Measurements from ENCODE around the gene DENND1A. TPM values are rescaled to one million over a fixed set of nuclear protein-coding genes. Genes with fewer than 3 reads are reported as not detected.

The DENND1A gene
- total RNA-seq, 4 donors from 2014 or later: 37.1 to 55.3 (median 50.0) TPM

- no peaks in the 10 kb centered on the region for H3K9me3 ChIP-seq
- no peaks in the 10 kb centered on the region for H3K27me3 ChIP-seq
- H3K36me3 ChIP-seq: no peaks in the 10 kb centered on the region
- no peak for DNase-seq
- no peak overlapping the region for H3K4me3 ChIP-seq
- no peak for TF ChIP-seq POLR2A (IDR thresholded peaks at IDR 0.05)
- TF ChIP-seq CTCF (IDR thresholded peaks at IDR 0.05): no peak
- H3K4me1 ChIP-seq: no peaks in the 10 kb centered on the region
- no peak overlapping the region for H3K27ac ChIP-seq
Measured at GRCh38 chr9:123973590-123974223, 43.8 kb upstream of the DENND1A start.

GRCh38 chr9:123972618-123973017 is 42.7 kb upstream of the DENND1A start:
- no peaks in the 10 kb centered on the region for H3K9me3 ChIP-seq
- DNase-seq: no peak
- no peaks in the 10 kb centered on the region for H3K27me3 ChIP-seq
- H3K4me1 ChIP-seq: no peaks in the 10 kb centered on the region
- H3K27ac ChIP-seq: no peak overlapping the region
- H3K4me3 ChIP-seq: no peak overlapping the region
- no peaks in the 10 kb centered on the region for H3K36me3 ChIP-seq
- TF ChIP-seq CTCF (IDR thresholded peaks at IDR 0.05) (no peak), POLR2A (IDR thresholded peaks at IDR 0.05) (no peak)

GRCh38 chr9:123967323-123967722 is 37.4 kb upstream of the DENND1A start:
- no peak for DNase-seq
- Histone ChIP-seq H3K4me1 (no peaks in the 10 kb centered on the region), H3K9me3 (no peaks in the 10 kb centered on the region), H3K27me3 (no peaks in the 10 kb centered on the region), H3K36me3 (no peaks in the 10 kb centered on the region), H3K4me3 (no peak overlapping the region), H3K27ac (no peak overlapping the region)
- TF ChIP-seq CTCF (IDR thresholded peaks at IDR 0.05) (no peak), POLR2A (IDR thresholded peaks at IDR 0.05) (no peak)

GRCh38 chr9:123965801-123966686 is 36.1 kb upstream of the DENND1A start:
- no peak for TF ChIP-seq POLR2A (IDR thresholded peaks at IDR 0.05)
- H3K4me1 ChIP-seq: no peaks in the 10 kb centered on the region
- H3K27me3 ChIP-seq: no peaks in the 10 kb centered on the region
- no peak overlapping the region for H3K4me3 ChIP-seq
- H3K9me3 ChIP-seq: no peaks in the 10 kb centered on the region
- DNase-seq: no peak
- H3K36me3 ChIP-seq: no peaks in the 10 kb centered on the region
- no peak overlapping the region for H3K27ac ChIP-seq

GRCh38 chr9:123964761-123965160 is 34.8 kb upstream of the DENND1A start:
- H3K4me1 ChIP-seq: no peaks in the 10 kb centered on the region
- no peaks in the 10 kb centered on the region for H3K9me3 ChIP-seq
- H3K4me3 ChIP-seq: no peak overlapping the region
- no peak overlapping the region for H3K27ac ChIP-seq
- no peaks in the 10 kb centered on the region for H3K36me3 ChIP-seq
- DNase-seq: no peak
- H3K27me3 ChIP-seq: no peaks in the 10 kb centered on the region
- TF ChIP-seq CTCF (IDR thresholded peaks at IDR 0.05) (no peak), POLR2A (IDR thresholded peaks at IDR 0.05) (no peak)

- DNase-seq: no peak
- TF ChIP-seq CTCF (IDR thresholded peaks at IDR 0.05) (no peak), POLR2A (IDR thresholded peaks at IDR 0.05) (no peak)
- Histone ChIP-seq H3K27ac (no peak overlapping the region), H3K27me3 (no peaks in the 10 kb centered on the region), H3K4me1 (no peaks in the 10 kb centered on the region), H3K4me3 (no peak overlapping the region), H3K9me3 (no peaks in the 10 kb centered on the region), H3K36me3 (no peaks in the 10 kb centered on the region)
Measured at GRCh38 chr9:123960965-123961364, 31.0 kb upstream of the DENND1A start.
